Prostate gland (tissue), 2 donors: ENCODE results near the gene RFX6.

Experiments used
- POLR2A ChIP-seq: fragments of 450-650 bp; IDR thresholded peaks from one replicate; pipeline ENCODE4 v1.6.1; 2016; ENCODE audit warnings: antibody characterized with exemption, mild to moderate bottlenecking
- POLR2AphosphoS5 ChIP-seq: sonication (generic); formaldehyde crosslinking; IDR thresholded peaks from one replicate; pipeline ENCODE4 v1.6.1; 2017; ENCODE audit warnings: antibody characterized with exemption
- TF ChIP-seq, protein P1 (sequence below), 4 experiments: fragments of 200-600 bp in 2 of 4; fragments of 450-650 bp in 2 of 4; sonication (generic) in 2 of 4; IDR thresholded peaks; 1 replicate in 3 of 4; 2 replicates in 1 of 4; pipeline ENCODE4 v1.5.1; 2016 to 2019; ENCODE audit warnings: antibody characterized with exemption in 4 of 4, mild to moderate bottlenecking in 2 of 4, moderate library complexity in 2 of 4

DNA sequence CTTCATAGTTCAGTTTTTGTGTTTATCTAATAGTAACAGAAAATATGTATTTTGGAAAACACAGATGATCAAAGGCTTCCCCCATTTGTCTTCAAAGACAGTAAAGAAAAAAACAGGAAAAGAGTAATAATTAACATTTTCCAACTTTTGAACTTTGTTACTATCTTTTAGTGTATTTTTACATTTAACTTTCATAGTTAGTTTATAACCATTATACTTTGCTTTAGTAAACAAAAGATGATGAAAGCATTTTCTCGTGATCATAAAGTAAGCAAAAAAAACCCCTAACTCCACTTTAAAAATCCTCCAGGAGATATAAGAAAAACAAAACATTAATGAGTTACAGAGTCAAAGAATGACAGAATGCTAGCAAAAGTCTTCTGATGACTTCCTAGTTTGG, 34.6 kb upstream of the RFX6 start:
- TF ChIP-seq, protein P1, sequence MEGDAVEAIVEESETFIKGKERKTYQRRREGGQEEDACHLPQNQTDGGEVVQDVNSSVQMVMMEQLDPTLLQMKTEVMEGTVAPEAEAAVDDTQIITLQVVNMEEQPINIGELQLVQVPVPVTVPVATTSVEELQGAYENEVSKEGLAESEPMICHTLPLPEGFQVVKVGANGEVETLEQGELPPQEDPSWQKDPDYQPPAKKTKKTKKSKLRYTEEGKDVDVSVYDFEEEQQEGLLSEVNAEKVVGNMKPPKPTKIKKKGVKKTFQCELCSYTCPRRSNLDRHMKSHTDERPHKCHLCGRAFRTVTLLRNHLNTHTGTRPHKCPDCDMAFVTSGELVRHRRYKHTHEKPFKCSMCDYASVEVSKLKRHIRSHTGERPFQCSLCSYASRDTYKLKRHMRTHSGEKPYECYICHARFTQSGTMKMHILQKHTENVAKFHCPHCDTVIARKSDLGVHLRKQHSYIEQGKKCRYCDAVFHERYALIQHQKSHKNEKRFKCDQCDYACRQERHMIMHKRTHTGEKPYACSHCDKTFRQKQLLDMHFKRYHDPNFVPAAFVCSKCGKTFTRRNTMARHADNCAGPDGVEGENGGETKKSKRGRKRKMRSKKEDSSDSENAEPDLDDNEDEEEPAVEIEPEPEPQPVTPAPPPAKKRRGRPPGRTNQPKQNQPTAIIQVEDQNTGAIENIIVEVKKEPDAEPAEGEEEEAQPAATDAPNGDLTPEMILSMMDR (IDR thresholded peaks at IDR 0.05) = no peak
- TF ChIP-seq POLR2A (no peak), POLR2AphosphoS5 (no peak)
